ENCODE results near the gene AIM2.

DNA sequence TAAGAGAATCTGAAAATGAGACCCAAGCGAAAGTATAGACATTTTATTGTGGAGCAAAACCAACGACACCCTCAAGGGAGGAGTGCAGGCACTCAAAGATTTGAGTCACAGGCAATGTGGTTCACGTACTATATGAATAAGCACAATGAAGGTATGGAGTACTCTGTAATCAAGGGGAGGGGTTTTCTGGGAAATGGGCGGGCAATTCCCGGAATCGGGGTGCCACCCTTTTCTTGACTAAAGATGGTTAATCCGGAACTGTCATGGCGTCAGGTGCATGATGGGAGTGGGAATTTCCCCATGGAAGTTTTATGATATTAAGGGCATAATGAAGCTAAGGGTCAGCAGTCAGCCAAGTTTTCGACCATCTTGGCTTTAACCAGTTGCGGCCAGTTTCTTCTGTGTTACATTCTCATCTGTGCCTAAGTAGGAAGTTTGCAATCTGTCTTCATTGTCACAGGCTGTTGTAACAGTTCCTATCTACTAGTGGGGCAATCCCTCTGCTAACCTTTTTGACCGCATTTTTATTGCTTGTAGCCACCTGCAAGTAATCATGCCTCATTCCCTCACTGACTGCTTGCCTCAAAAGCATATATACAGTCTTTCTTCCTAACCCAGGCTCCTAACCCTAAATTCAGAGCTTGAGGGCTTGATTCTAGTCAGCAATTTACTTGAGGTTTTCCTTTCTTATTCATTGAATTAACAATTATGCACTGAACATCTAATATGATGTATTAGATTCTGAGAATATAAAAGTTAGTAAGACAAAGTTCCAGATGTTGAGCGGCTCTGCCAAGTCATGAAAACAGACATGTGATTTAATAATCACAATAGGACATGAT is 775 bp upstream of the AIM2 start:
- no peak for TF ChIP-seq POLR2A (IDR thresholded peaks at IDR 0.05; ENCODE audit: low read depth, low read length)
- TF ChIP-seq POLR2AphosphoS5 (IDR thresholded peaks at IDR 0.05; ENCODE audit: low read depth, low read length): peak; percentile 55; the same call in 1 of the 2 replicates

All from GM12892 (cell line).